GM21526 (cell line): ENCODE results near the gene EP400.

Experiments
- ATAC-seq: cut with Tn5 transposase; IDR thresholded peaks from one replicate; pipeline ENCODE4 v1.9.1; 2021; ENCODE audit warnings: moderate library complexity; ENCODE audit not compliant: unreplicated experiment, low FRiP score

EP400 gene

DNA sequence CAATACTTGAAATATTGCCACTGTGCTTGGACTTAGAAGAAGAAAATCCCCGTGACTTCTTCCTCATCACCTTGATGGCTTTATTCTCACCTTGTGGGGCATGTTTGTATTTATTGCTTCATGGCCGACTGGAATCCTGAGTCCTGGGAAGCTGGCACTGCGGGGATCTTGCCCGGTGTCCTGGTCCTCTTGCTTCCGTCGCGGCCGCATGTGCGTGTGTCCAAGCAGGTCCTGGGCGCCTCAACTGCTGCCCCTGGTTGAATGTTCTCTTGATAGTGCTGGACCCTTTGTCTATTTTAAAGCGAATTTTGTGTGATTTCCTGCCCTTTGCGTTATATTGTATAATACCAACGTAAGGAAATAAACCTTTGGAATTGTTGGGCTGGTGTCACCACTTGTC lies 27.0 kb upstream of the EP400 start:
- ATAC-seq = no peak

DNA sequence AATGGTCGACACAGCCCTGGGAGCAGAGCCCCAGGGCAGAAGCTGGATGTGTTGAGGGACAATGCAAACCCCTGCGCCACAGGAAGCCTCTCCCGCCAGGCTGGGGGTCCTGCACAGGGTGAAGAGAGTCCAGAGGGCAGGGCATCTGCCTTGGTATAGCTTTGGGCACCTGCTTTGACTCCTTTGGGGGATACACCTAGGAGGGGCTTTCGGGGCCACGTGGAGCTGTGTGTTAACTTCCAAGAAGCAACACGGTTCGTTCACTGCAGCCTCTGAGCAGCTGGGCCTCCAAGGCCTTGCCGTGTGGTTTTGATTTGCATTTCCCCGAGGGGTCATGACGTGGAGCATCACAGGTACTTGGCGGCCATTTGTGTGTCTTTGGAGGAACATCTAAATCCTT lies 26.5 kb upstream of the EP400 start:
- peak; percentile 74 for ATAC-seq

DNA sequence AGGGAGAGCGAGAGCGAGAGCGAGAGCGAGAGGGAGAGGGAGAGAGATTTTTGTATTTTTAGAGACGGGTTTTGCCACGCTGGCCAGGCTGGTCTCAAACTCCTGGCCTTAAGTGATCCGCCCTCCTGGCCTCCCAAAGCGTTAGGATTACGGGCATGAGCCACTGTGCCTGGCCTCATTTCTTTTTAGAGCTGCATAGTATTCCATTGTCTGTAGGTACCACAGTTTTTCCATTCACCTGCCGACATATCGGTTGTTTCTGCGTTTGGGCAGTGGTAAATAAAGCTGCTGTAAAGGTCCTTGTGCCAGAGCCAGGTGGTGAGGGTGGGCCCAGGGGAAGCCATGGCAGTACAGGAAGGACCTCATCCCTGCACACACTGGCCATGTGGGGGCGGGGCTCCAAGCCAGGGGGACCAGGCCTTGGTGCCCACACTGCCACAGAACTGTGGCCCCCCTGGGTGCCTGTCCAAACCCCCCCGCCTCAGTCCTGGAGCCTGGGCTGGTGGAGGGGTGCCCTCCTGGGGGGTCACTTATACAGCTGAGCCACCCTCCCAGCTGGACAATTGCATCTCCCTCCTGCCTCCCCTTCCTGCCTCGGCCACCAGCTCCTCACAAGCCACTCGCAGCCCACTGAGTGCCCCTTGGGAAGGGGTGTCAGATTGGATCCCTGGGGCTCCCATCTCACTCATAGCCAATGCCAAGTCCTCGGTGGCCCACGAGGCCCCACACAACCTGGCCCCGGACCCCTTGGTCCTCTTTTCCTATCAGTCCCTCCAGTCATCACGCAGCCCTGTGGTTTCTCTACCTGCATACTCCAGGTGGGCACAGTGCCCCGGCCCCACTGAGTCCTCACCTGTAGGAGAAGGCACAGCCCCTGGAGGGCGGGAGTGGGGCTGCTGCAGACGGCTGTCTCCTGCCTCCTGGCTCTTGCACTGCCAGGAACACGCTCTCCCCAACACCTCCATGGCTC lies 22.3 kb upstream of the EP400 start:
- no peak for ATAC-seq

DNA sequence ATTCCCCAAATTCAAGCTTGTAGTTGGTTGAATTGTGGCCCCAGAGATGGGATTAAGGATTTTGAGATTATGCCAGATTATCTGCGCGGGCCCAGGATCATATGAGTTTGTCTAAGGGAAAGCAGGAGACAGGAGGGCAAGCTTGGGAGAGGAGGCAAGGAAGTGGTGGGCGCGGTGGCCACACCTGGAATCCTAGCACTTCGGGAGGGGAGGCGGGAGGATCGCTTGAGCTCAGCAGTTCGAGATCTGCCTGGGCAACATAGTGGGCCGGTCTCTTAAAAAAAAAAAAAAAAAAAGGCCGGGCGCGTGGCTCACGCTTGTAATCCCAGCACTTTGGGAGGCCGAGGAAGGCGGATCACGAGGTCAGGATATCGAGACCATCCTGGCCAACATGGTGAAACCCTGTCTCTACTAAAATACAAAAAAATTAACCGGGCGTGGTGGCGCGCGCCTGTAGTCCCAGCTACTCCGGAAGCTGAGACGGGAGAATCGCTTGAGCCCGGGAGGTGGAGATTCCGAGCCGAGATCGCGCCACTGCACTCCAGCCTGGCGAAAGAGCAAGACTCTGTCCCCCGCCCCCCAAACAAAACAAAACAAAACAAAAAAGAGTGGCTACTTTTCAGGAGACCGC lies 21.5 kb upstream of the EP400 start:
- no peak for ATAC-seq

DNA sequence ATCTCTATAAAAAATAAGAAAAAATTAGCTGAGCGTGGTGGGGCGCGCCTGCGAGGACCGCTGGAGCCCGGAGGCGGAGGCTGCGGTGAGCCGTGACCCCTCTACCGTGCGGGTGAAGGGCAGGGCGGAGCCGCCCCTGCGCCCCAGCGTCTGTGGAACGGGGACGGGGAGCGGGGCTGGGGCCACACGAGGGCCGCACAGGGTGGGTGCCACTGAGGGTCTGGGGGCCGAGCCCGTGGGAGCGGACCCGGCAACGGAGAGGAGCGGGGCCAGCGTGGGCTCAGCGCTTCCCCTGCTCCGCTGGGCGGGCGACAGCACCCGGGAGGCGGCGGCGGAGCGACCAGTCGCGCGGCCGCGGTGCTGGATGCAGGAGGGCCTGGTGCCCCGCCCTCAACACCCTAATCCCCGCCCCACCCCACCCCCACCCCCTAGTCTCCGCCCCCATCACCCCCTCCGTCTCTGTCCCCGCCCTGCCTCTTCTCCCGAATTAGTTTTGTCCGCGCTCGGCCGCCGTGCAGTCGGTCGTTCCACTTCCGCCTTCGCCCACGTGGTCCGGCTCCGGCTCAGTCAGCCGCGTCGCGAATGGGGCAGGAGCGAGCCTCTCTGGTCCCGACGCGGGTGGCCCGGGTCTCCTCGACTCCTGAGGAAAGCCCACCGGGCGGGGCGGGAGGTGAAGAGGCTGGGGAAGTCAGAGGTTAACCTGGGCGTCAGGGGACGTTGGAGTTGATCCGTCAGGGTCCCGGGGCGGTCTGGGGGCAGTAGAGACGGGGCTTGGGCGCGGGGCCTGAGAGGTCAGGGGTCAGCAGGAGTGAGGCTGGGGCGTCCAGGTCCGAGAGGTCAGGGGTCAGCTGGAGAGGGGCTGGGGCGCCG lies 20.8 kb upstream of the EP400 start, which contains the start of gene PUS1:
Gene PUS1 (plus strand): TSS at position 566 of the 870 bp plus-strand sequence. CDS start 447 bp downstream, outside the sequence.
- ATAC-seq = peak; percentile 61

DNA sequence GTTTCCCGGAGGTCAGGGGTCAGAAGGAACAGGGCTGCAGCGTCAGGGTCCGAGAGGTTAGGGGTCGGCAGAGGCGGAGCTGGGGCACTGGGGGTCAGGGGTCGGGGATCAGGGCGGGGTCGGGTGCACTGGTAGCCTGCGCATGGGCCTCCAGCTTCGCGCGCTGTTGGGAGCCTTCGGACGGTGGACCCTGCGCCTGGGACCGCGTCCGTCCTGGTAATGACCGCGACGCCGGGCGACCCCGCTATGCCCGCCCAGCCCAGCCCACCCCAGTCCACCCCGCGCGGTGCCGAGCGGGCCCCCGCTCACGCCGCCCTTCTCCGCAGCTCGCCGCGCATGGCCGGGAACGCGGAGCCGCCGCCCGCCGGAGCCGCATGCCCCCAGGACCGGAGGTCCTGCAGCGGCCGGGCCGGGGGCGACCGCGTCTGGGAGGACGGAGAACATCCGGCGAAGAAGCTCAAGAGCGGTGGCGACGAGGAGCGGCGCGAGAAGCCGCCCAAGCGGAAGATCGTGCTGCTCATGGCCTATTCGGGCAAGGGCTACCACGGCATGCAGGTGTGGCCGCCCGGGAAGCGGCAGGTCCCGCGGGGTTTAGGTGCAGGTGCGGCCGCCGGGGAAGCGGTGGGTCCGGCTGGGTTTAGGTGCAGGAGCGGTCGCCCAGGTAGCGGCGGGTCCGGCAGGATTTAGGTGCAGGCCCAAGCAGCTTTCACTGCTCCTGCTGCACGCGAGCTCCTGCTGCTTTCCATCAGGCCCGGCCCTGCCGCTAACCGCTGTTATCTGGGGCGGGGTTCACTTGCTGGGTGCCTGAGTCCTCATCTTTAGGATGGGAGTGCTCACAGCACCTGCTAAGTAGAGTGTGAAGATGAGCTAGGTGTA lies 19.9 kb upstream of the EP400 start:
- ATAC-seq = no peak

DNA sequence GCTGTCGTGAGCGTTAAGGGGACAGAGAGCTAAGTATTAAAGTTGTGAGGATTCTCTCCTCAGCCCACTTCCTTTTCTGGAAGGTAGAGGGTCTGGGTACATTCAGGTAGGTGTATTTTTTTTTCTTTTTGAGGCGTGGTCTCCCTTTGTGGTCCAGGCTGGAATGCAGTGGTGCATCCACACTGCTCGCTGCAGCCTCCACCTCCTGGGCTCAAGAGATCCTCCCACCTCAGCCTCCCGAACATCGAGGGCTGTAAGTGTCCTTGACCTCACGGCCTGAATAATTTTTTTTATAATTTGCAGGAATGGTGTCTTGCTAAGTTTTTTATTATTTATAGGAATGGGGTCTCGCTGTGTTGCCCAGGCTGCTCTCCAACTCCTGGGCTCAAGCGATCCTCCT lies 19.2 kb upstream of the EP400 start:
- no peak for ATAC-seq

DNA sequence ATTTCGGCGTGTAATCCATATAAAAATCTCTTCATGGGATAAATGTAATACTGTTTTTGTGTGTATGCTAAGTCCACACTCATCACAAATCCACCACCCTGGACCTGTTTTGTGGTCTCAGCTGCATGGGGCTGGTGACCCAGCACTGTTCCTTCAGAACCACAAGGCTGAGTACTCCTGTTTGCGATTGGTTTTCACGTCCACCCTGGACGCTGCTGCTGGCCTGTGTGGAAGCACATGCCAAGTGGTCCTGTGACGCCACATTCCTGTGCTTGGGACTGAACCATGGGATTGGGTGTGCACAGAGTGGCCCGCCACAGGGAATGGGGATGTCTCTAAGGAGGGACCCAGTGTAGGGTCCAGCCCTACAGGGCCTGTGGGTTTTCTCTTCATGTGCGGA lies 16.4 kb upstream of the EP400 start:
- ATAC-seq = no peak

DNA sequence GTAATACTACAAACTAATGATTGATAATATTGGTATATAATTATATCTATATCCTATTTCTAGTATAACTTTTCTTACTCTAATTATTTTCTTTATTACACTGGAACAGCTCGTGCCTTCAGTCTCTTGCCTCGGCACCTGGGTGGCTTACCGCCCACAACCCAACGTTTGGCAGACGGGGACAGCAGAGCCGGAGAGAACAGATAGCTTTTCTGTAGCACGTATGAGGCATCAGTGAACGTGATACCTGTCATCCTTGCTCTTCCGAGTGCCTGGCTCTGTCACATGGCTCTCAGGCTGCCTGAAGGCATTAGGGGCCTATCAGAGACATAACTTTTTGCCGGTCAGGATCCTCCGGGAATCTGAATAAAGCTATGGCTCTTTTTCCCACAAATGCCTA lies 15.2 kb upstream of the EP400 start:
- ATAC-seq = no peak

DNA sequence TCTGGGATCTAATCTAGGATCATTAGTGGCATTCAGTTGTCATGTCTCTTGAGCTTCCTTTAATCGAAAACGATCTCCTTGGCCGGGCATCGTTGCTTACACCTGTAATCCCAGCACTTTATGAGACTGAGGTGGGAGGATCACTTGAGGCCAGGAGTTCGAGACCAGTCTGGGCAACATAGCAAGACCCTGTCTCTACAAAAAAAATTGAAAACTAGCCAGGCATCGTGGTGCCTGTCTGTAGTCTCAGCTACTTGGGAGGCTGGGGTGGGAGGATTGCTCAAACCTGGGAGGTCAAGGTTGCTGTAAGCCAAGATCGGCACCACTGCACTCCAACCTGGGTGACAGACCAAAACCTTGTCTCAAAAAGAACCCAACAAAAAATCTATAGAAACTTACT lies 11.7 kb upstream of the EP400 start:
- ATAC-seq = no peak

DNA sequence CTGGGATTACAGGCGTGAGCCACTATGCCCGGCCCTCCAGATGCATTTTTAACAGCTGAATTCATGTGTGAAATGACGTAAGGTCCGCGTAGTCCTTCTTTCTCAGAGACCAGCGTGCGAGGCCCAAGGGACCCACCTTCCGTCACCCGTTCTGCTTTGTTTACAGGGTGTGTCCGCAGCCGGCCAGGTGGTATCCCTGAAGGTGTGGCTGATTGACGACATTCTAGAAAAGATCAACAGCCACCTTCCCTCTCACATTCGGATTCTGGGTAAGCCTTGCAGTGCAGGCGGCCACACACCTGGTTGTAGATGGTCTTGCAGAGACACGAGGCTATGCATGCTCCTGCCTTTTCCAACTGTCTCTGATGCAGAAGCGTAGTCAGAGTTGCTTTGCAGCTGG lies 10.7 kb upstream of the EP400 start:
- no peak for ATAC-seq

DNA sequence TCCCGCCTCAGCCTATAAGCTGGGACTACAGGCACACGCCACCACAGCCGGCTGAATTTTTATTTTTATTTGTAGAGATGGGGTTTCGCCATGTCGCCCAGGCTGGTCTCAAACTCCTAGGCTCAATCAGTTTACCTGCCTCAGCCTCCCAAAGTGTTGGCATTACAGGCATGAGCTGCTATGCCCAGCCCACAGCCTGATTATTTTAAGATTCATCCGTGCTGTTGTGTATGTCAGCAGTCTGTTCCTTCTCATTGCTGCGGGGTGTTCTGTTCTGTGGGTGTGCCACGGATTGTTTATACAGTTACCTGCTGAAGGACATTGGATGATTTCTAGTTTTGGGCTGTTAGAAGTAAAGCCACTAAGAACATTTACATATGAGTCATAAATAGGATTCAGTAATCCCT lies 9.6 kb upstream of the EP400 start:
- no peak for ATAC-seq

DNA sequence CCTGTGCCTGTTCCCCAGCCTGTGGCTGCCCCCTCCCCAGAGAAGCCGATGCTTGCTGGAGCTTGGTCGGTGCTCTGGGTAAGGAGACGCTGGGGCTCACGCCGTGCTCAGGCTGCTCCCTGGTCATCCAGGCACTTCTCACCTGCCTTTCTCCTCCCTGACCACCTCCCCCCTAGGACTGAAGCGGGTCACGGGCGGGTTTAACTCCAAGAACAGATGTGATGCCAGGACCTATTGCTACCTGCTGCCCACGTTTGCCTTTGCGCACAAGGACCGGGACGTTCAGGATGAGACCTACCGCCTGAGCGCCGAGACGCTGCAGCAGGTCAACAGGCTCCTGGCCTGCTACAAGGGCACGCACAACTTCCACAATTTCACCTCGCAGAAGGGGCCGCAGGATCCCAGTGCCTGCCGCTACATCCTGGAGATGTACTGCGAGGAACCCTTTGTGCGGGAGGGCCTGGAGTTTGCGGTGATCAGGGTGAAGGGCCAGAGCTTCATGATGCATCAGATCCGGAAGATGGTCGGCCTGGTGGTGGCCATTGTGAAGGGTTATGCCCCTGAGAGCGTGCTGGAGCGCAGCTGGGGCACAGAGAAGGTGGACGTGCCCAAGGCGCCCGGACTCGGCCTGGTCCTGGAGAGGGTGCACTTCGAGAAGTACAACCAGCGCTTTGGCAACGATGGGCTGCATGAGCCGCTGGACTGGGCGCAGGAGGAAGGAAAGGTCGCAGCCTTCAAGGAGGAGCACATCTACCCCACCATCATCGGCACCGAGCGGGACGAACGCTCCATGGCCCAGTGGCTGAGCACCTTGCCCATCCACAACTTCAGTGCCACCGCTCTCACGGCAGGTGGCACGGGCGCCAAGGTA lies 8.4 kb upstream of the EP400 start:
- ATAC-seq = no peak

DNA sequence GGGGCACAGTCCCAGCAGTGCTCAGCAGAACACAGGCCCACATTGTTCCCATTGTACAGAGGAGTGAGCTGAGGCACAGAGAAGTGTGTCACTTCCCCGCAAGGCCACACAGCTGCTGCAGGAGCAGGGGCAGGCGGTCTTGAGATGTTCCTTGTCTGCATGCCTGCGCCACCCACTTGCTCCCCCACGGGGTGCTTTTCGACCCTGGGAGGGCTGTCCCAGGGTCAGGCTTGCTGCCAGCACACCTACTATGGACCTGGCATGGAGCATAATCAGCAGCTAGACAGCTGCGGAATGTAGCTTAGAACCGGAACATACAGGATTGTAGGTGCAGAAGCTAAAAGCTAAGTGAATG lies 7.8 kb upstream of the EP400 start:
- ATAC-seq = no peak

DNA sequence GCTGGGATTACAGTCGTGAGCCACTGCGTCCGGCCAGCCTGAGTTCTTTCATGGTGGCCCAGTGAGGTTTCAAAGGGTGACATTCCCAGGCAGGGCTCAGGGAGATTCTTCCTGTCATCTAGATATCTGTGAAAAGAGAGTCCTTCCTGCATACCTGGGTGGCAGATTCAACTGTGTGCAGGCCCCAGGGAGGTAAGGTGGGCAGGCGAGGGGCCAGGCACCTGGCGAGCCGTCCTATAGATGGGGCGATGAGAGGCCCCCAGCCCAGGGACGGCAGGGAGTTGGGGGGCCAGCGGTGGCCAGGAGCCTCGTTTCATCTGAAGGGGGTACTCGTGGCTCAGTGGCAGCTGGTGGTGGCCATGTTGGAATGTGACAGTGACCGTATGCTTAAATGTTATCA lies 7.1 kb upstream of the EP400 start:
- ATAC-seq = no peak

DNA sequence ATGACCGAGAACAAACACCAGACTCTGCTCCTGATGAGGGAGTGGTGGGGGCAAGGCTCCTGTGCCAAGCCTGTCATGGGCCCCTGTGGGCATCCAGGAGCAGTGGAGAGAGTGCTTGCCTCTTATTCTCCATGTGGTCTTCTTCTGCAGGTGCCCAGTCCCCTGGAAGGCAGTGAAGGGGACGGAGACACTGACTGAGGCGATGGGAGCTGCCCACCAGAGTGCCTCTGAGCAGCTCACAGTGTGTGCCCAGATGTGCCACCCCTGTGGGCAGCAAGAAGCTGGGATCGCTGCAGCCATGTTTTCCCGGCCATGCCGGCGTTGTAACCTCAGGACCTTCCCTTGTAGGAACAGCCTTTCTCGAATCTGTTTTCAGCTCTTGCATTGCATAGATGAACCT lies 6.4 kb upstream of the EP400 start:
- no peak for ATAC-seq

DNA sequence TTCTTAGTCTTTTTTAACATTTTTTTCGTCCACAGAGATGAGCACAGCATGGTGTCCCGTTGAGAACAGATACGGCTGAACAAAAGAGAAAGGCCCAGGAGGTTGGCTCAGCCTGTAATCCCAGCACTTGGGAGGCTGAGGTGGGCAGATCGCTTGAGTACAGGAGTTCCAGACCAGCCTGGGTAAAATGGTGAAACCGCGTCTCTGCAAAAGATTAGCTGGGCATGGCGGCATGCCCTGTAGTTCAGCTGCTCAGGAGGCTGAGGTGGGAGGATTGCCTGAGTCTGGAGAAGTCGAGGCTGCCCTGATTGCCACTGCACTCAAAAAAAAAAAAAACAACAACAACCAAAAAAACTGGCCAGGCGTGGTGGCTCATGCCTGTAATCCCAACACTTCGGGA lies 5.9 kb upstream of the EP400 start:
- no peak for ATAC-seq

DNA sequence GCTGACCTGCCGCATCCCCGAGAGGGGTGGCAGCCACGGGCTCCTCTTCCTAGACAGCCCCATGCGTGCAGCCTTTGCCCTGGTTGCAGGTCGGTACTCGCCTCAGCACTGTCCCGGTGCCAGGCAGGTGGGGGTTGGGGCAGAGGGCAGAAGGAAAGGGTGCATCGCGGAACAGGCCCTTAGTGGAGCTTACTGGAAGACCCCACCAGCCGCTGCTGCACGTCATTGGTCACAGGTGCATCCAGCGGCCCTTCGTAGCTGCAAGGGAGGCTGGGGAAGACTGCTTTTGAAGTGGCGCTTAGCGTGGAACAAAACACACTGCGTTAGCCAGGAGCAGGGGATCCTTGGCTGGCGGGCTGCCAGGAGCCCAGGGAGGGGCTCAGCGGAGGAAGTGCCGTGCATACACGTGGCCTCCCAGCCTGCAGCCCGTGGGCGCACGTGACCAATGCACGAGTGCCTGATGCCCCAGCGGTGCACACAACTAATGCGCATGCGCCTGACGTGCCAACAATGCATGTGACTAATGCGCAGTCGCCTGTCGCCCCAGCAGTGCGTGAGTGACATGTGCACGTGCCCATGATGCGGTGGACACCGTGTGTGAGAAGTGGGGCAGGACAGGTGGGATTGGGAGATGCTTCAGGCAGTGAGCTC lies 5.0 kb upstream of the EP400 start:
- ATAC-seq = no peak

DNA sequence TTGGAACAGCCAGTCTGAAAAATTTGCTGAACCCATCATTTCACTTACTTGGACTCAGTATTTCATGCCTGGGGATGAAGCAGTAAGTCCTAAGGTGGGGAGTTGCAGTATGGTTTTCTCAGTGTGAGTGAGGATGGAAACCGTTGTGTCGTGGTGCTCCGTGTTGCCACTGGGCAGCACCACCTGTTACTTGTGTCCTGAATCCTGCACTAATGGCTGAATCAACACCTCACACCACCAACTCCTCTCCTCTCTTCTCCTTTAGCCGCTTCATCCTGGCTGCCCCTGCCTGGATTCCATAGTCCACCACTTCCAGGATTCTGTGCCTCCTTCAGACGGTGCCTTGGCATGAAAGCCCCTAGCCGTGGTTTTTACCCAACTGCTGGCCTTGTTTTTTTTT lies 3.0 kb upstream of the EP400 start:
- ATAC-seq = no peak
